ENCODE measurements around the gene FOXQ1. TPM values are rescaled to one million over a fixed set of nuclear protein-coding genes. Genes with fewer than 3 reads are reported as not detected.
A peak's percentile ranks its signal among the peaks of the same experiment; 100 is the strongest.

FOXQ1 gene
- total and polyA plus RNA-seq, 2 of the 13 experiments (the other 11 are each of a cell fraction or from before 2014, with no cell fraction given): 35.2 to 39.8 TPM

DNA sequence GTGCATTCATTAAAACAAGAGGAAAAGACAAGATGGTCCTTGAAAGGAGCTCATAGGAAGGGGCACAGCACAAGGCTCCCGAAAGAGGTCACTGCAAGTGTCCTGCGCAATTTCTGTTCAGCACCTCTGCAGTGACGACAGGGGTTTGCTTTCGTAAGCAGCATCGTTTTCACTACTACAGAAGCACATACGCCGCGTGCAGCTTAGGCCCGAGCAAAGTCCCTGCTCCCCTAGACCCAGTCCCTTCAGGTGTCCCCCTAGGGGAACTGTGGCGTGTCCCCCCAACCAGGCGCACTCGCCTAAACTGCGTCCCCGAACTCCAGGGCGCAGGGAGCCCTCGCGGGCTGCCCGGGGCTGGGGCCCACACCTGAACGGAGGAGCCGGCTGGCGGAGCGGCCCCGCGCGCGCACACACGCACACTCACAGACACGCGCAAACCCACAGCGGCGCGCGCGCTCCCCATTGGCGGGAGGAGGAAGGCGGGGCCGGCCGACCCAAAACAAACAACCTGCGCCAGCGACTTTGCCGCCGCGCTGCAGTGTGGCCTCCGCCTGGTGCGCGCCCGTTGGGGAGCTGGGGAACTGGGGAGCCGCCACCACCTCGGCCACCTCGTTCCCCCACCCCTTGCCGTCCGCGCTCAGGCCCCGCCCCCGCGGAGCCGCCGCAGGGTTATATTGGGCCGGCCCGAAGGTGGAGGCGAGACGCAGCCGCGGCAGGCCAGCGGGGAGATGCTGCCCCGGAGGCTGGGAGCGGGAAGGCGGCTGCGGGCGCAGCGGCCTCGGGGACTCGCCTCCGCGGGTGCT is at the start of gene FOXQ1 (continued):
- peak; percentile 61; the same call in 1 of the 2 replicates for TF ChIP-seq CEBPB (IDR thresholded peaks at IDR 0.05; ENCODE audit: borderline replicate concordance, low read depth, low read length)
- TF ChIP-seq POLR2AphosphoS5 (IDR thresholded peaks at IDR 0.05; ENCODE audit: low read depth, low read length): peak; percentile 97
- TF ChIP-seq ZNF207 (IDR thresholded peaks at IDR 0.05; ENCODE audit: borderline replicate concordance): no peak
- TF ChIP-seq BRD4 (CRISPR knock-in tag; IDR thresholded peaks at IDR 0.05): peak; percentile 91; the same call in 1 of the 2 replicates
- no peak for TF ChIP-seq GTF3A (CRISPR knock-in tag; conservative IDR thresholded peaks at IDR 0.05)
- TF ChIP-seq, protein P1, sequence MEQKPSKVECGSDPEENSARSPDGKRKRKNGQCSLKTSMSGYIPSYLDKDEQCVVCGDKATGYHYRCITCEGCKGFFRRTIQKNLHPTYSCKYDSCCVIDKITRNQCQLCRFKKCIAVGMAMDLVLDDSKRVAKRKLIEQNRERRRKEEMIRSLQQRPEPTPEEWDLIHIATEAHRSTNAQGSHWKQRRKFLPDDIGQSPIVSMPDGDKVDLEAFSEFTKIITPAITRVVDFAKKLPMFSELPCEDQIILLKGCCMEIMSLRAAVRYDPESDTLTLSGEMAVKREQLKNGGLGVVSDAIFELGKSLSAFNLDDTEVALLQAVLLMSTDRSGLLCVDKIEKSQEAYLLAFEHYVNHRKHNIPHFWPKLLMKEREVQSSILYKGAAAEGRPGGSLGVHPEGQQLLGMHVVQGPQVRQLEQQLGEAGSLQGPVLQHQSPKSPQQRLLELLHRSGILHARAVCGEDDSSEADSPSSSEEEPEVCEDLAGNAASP (CRISPR knock-in tag; IDR thresholded peaks at IDR 0.05; ENCODE audit: borderline replicate concordance): peak; percentile 92
- 0 out of 2 replicates have a peak, but pooled peaks have one; percentile 38 for TF ChIP-seq ZNF234 (CRISPR knock-in tag; conservative IDR thresholded peaks at IDR 0.05)
- TF ChIP-seq ZNF354B (CRISPR knock-in tag; IDR thresholded peaks at IDR 0.05): peak; percentile 80
- no peak; the same call in 1 of the 2 replicates for TF ChIP-seq DPF2 (CRISPR knock-in tag; IDR thresholded peaks at IDR 0.05; ENCODE audit: borderline replicate concordance, low read depth)
- TF ChIP-seq NCOA1 (CRISPR knock-in tag; IDR thresholded peaks at IDR 0.05): peak; percentile 99
- peak; percentile 99 for TF ChIP-seq TAF1 (CRISPR knock-in tag; IDR thresholded peaks at IDR 0.05)
- peak; percentile 88; the same call in 1 of the 2 replicates for TF ChIP-seq ETV6 (CRISPR knock-in tag; conservative IDR thresholded peaks at IDR 0.05)
- TF ChIP-seq, protein P2, sequence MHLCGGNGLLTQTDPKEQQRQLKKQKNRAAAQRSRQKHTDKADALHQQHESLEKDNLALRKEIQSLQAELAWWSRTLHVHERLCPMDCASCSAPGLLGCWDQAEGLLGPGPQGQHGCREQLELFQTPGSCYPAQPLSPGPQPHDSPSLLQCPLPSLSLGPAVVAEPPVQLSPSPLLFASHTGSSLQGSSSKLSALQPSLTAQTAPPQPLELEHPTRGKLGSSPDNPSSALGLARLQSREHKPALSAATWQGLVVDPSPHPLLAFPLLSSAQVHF (CRISPR knock-in tag; IDR thresholded peaks at IDR 0.05): peak; percentile 73; the same call in 1 of the 2 replicates
- peak; percentile 91 for TF ChIP-seq NFKB2 (CRISPR knock-in tag; IDR thresholded peaks at IDR 0.05; ENCODE audit: borderline replicate concordance)
- no peak; the same call in 1 of the 2 replicates for TF ChIP-seq NFKBIZ (CRISPR knock-in tag; IDR thresholded peaks at IDR 0.05)
- no peak for TF ChIP-seq MTA3 (CRISPR knock-in tag; IDR thresholded peaks at IDR 0.05)
- TF ChIP-seq YY1 (IDR thresholded peaks at IDR 0.05; ENCODE audit: insufficient read depth, insufficient replicate concordance, low read depth, low read length): peak; percentile 88
- TF ChIP-seq SKI (IDR thresholded peaks at IDR 0.05; ENCODE audit: partially characterized antibody): peak; percentile 82
- TF ChIP-seq SMYD3 (CRISPR knock-in tag; IDR thresholded peaks at IDR 0.05): peak; percentile 92
- TF ChIP-seq ZNF512B (CRISPR knock-in tag; IDR thresholded peaks at IDR 0.05; ENCODE audit: borderline replicate concordance): no peak; the same call in 1 of the 2 replicates
- TF ChIP-seq GATAD2A (CRISPR knock-in tag; IDR thresholded peaks at IDR 0.05): peak; percentile 74; the same call in 1 of the 2 replicates
- no peak; the same call in 1 of the 2 replicates for TF ChIP-seq SIX1 (CRISPR knock-in tag; IDR thresholded peaks at IDR 0.05; ENCODE audit: borderline replicate concordance)
- peak; percentile 70 for TF ChIP-seq ZNF333 (CRISPR knock-in tag; IDR thresholded peaks at IDR 0.05; ENCODE audit: borderline replicate concordance)
- TF ChIP-seq ZNF891 (CRISPR knock-in tag; IDR thresholded peaks at IDR 0.05): peak; percentile 61; the same call in 1 of the 2 replicates
- no peak for TF ChIP-seq ZNF496 (CRISPR knock-in tag; IDR thresholded peaks at IDR 0.05; ENCODE audit: insufficient replicate concordance)
